ENCODE measurements around the gene REXO5.

- TF ChIP-seq CTCF (IDR thresholded peaks at IDR 0.05; ENCODE audit: insufficient read depth, low read depth, low read length) (no peak), EZH2 (IDR thresholded peaks at IDR 0.05; ENCODE audit: insufficient read depth, low read length) (no peak)
Measured at GRCh38 chr16:20897253-20897897, 91.0 kb downstream of the REXO5 start.
